Nephron (organoid): ENCODE data around the gene MACROD2.
A peak's percentile ranks its signal among the peaks of the same experiment; 100 is the strongest.

Experiments used
- H3K27ac Mint-ChIP-seq, 3 experiments: 2 replicates each; pipeline ENCODE4 v1.8.0; 2020; ENCODE audit warnings: mixed read lengths in 3 of 3, mild to moderate bottlenecking in 2 of 3, moderate library complexity in 1 of 3
- H3K27me3 Mint-ChIP-seq: 2 replicates; pipeline ENCODE4 v1.8.0; 2021; ENCODE audit warnings: low read depth, mild to moderate bottlenecking, moderate library complexity, mixed read lengths
- H3K36me3 Mint-ChIP-seq: 2 replicates; pipeline ENCODE4 v1.8.0; 2020; ENCODE audit warnings: low read depth, mixed read lengths
- H3K4me1 Mint-ChIP-seq: 2 replicates; pipeline ENCODE4 v1.8.0; 2020; ENCODE audit warnings: mixed read lengths
- H3K4me3 Mint-ChIP-seq, 3 experiments: 2 replicates each; pipeline ENCODE4 v1.8.0; 2020; ENCODE audit warnings: mild to moderate bottlenecking in 3 of 3, mixed read lengths in 3 of 3, moderate library complexity in 2 of 3
- H3K9me3 Mint-ChIP-seq: 2 replicates; pipeline ENCODE4 v1.8.0; 2020; ENCODE audit warnings: mixed read lengths
- TF ChIP-seq, protein P1 (sequence below), 3 experiments: fragments of 200-600 bp; sonication (generic); IDR thresholded peaks; one replicate each; pipeline ENCODE4 v1.5.0; 2021; ENCODE audit warnings: antibody characterized with exemption in 3 of 3; ENCODE audit not compliant: unreplicated experiment in 3 of 3

MACROD2 gene

DNA sequence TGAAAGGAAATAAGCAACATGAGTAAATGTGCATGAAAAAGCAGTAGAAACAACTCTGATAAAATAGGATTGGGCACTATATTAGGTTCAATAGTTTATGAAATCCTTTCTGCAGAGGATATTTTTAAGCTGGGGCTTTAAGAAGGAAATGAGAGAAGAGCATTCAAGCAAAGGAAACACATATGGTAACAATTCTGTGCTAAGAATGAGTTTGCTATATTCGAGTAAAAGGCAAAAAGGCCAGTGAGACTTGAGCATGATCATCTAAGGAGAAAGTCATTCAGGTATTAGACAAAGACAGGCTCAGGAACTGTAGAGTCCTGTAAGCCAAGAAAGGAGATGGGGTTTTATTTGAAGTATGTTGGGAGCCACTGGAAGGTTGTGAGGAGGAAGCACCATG, 729.2 kb downstream of the MACROD2 start:
- Mint-ChIP-seq H3K4me3 (no peak overlapping the region), H3K9me3 (no peaks in the 10 kb centered on the region), H3K4me1 (peaks cover 6% of the 10 kb centered on the region), H3K36me3 (no peaks in the 10 kb centered on the region), H3K27me3 (no peaks in the 10 kb centered on the region), H3K27ac (no peak overlapping the region)
- TF ChIP-seq, protein P1, sequence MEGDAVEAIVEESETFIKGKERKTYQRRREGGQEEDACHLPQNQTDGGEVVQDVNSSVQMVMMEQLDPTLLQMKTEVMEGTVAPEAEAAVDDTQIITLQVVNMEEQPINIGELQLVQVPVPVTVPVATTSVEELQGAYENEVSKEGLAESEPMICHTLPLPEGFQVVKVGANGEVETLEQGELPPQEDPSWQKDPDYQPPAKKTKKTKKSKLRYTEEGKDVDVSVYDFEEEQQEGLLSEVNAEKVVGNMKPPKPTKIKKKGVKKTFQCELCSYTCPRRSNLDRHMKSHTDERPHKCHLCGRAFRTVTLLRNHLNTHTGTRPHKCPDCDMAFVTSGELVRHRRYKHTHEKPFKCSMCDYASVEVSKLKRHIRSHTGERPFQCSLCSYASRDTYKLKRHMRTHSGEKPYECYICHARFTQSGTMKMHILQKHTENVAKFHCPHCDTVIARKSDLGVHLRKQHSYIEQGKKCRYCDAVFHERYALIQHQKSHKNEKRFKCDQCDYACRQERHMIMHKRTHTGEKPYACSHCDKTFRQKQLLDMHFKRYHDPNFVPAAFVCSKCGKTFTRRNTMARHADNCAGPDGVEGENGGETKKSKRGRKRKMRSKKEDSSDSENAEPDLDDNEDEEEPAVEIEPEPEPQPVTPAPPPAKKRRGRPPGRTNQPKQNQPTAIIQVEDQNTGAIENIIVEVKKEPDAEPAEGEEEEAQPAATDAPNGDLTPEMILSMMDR (IDR thresholded peaks at IDR 0.05; ENCODE audit: unreplicated experiment in 3 of 3) = no peak

DNA sequence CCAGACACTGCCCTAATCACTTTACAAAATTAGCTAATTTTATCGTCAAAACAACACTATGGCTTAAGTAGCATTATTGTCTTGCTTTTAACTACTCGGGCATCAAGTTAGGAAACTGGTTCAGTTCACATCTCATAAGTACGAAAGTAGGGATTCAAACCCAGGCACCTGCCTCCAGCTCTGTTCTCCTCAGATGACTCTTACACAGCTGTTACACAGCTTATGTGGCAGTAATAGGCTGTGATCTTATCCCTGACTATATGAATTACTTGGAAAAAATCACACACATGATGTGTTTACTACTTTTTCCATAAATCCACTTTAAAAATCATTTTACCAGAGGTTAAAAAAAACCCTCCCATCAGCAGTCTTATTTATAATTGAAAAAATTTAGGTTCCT, 731.3 kb downstream of the MACROD2 start:
- Mint-ChIP-seq H3K4me1 (peaks cover 6% of the 10 kb centered on the region), H3K36me3 (no peaks in the 10 kb centered on the region), H3K9me3 (no peaks in the 10 kb centered on the region), H3K4me3 (no peak overlapping the region), H3K27ac (no peak overlapping the region), H3K27me3 (no peaks in the 10 kb centered on the region)
- TF ChIP-seq, protein P1 (IDR thresholded peaks at IDR 0.05; ENCODE audit: unreplicated experiment in 3 of 3) = no peak

DNA sequence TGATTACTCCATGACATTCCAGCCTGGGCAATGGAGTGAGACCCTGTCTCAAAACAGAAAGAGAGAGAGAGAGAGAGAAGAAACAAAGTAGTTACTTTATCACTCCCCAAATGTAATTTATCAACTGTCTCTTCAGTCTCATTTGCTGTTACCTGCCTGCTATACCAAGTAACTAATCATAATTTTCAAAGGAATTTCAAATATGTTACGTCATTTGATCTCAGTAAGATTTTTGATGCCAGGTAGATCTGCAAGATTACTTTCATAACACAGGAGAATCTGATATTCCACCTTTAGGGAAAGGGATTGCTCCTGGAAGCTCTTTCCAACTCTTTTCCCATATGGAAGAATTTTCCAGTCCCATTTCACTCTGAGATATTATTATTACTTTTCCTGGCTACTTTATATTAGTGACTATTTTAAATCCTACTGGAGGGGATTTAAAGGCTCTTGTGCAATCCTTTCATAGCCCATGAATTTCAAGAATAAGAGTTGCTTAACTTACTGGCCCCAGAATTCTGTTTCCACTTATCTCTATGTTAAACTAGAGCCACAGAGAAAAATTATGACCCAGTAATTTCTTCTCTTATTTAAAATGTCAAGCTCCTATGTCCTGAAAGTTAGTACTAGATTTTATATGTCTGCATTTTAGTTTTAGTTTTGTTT, 732.3 kb downstream of the MACROD2 start:
- TF ChIP-seq, protein P1 (IDR thresholded peaks at IDR 0.05; ENCODE audit: unreplicated experiment in 3 of 3) = no peak
- Mint-ChIP-seq H3K4me1 (peaks cover 15% of the 10 kb centered on the region), H3K9me3 (no peaks in the 10 kb centered on the region), H3K27me3 (no peaks in the 10 kb centered on the region), H3K4me3 (no peak overlapping the region), H3K27ac (no peak overlapping the region), H3K36me3 (no peaks in the 10 kb centered on the region)

DNA sequence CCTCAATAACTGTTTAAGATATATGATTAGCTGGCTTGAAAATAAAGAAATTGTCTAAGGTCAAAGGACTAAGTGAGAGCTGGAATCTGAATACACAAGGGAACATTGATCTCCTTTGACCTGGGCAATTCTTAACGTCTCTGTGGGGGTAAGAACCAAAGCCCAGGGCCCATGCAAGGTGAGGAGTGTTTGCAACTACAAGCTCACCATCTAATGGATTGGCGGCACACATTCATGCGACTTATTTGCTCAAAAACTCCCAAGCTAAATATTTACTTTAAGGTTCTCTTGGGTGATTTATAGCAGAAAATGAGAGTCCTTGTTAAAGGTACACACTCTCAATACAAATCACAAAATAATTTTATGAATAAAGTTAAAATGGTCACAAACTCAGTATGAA, 734.1 kb downstream of the MACROD2 start:
- H3K27ac Mint-ChIP-seq = no peak overlapping the region
- H3K4me1 Mint-ChIP-seq = peaks cover 17% of the 10 kb centered on the region
- TF ChIP-seq, protein P1 (IDR thresholded peaks at IDR 0.05; ENCODE audit: unreplicated experiment in 3 of 3) = no peak
- no peak overlapping the region for H3K4me3 Mint-ChIP-seq
- H3K27me3 Mint-ChIP-seq = no peaks in the 10 kb centered on the region
- H3K36me3 Mint-ChIP-seq = no peaks in the 10 kb centered on the region
- H3K9me3 Mint-ChIP-seq = no peaks in the 10 kb centered on the region

DNA sequence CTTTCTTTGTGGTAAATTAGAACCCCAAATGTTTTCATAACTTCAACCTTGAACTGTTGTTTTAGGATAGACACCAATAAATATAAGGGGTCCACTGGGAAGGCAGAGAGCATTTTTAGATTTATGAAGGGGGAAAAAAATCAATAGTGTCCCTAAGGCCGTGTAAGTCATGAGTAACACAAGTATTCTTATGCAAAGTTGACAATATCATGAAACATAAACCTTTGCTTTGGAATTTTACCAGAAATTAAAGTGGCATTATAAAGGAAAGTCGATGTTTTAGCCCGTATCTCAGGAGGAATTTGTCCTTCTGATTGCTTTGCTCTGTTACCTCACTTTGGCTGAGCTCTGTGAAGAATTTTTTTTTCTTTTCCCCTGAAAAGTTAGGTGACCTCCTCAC, 737.0 kb downstream of the MACROD2 start:
- Mint-ChIP-seq H3K4me3 (no peak overlapping the region), H3K4me1 (peaks cover 12% of the 10 kb centered on the region), H3K36me3 (no peaks in the 10 kb centered on the region), H3K27ac (peak overlapping the region; percentile 58 to 84 (median 64)), H3K27me3 (peaks cover 4% of the 10 kb centered on the region), H3K9me3 (peaks cover 4% of the 10 kb centered on the region)
- TF ChIP-seq, protein P1 (IDR thresholded peaks at IDR 0.05; ENCODE audit: unreplicated experiment in 3 of 3) = no peak

DNA sequence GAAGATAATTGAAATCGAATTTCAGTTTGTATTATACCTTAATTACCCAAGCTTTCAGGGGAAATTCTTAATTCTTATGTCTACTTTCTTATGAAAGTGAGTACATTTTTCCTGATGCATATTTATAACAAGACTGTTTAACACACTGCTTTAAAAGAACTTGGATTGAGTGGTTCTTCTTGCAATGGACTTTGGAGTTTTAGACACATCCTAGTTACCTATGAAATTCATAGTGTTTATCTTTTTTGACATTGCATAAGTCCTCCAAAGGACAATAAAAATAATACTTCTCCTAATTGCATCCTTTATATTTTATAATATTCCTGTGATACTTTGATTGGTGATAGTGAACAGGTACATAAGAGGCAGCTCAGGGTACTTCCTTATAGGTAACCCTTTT, 737.7 kb downstream of the MACROD2 start:
- H3K9me3 Mint-ChIP-seq = peaks cover 4% of the 10 kb centered on the region
- TF ChIP-seq, protein P1 (IDR thresholded peaks at IDR 0.05; ENCODE audit: unreplicated experiment in 3 of 3) = no peak

More for the DNA sequence above, 737.7 kb downstream of the MACROD2 start:
- Mint-ChIP-seq H3K27ac (peak overlapping the region; percentile 58 to 84 (median 64)), H3K4me3 (no peak overlapping the region), H3K4me1 (peaks cover 12% of the 10 kb centered on the region), H3K27me3 (peaks cover 7% of the 10 kb centered on the region), H3K36me3 (no peaks in the 10 kb centered on the region)
